ENCODE measurements around the gene RBM44.

Gene RBM44

GRCh38 chr2:237857791-237858190 is 59.2 kb downstream of the RBM44 start:
- DNase-seq (ENCODE audit: low read depth) = no peak
- TF ChIP-seq CTCF (conservative IDR thresholded peaks at IDR 0.05; ENCODE audit: low read depth, low read length) = no peak
- no peak overlapping the region for H3K4me3 ChIP-seq (ENCODE audit: low read depth, low read length)

- H3K4me3 ChIP-seq (ENCODE audit: low read depth, low read length) = no peak overlapping the region
- peak; percentile 94 for TF ChIP-seq CTCF (conservative IDR thresholded peaks at IDR 0.05; ENCODE audit: low read depth, low read length)
- DNase-seq (ENCODE audit: low read depth) = peak; percentile 94
Measured at GRCh38 chr2:237858294-237859081, 59.9 kb downstream of the RBM44 start.

GRCh38 chr2:237859082-237859433 is 60.5 kb downstream of the RBM44 start:
- peak overlapping the region; percentile 28 for H3K4me3 ChIP-seq (ENCODE audit: low read depth, low read length)
- TF ChIP-seq CTCF (conservative IDR thresholded peaks at IDR 0.05; ENCODE audit: low read depth, low read length) = no peak
- no peak for DNase-seq (ENCODE audit: low read depth)

- TF ChIP-seq CTCF (conservative IDR thresholded peaks at IDR 0.05; ENCODE audit: low read depth, low read length) = no peak
- peak within 1 kb of the TSS; percentile 53 for H3K4me3 ChIP-seq (ENCODE audit: low read depth, low read length)
- DNase-seq (ENCODE audit: low read depth) = no peak
Measured at GRCh38 chr2:237859533-237860272, 61.1 kb downstream of the RBM44 start, which contains the start of gene RAMP1. RAMP1 (plus strand) TSS chr2:237859623; CDS start chr2:237859676, 53 bp downstream.

- no peak for DNase-seq (ENCODE audit: low read depth)
- TF ChIP-seq CTCF (conservative IDR thresholded peaks at IDR 0.05; ENCODE audit: low read depth, low read length) = no peak
- H3K4me3 ChIP-seq (ENCODE audit: low read depth, low read length) = peak overlapping the region; percentile 53
Measured at GRCh38 chr2:237860273-237860935, 61.8 kb downstream of the RBM44 start.

- no peak for DNase-seq (ENCODE audit: low read depth)
- TF ChIP-seq CTCF (conservative IDR thresholded peaks at IDR 0.05; ENCODE audit: low read depth, low read length) = no peak
- no peak overlapping the region for H3K4me3 ChIP-seq (ENCODE audit: low read depth, low read length)
Measured at GRCh38 chr2:237861875-237862527, 63.4 kb downstream of the RBM44 start.

All from choroid plexus epithelial cell (primary cell).